ENCODE results near the gene VAT1L.

- TF ChIP-seq, protein P1, sequence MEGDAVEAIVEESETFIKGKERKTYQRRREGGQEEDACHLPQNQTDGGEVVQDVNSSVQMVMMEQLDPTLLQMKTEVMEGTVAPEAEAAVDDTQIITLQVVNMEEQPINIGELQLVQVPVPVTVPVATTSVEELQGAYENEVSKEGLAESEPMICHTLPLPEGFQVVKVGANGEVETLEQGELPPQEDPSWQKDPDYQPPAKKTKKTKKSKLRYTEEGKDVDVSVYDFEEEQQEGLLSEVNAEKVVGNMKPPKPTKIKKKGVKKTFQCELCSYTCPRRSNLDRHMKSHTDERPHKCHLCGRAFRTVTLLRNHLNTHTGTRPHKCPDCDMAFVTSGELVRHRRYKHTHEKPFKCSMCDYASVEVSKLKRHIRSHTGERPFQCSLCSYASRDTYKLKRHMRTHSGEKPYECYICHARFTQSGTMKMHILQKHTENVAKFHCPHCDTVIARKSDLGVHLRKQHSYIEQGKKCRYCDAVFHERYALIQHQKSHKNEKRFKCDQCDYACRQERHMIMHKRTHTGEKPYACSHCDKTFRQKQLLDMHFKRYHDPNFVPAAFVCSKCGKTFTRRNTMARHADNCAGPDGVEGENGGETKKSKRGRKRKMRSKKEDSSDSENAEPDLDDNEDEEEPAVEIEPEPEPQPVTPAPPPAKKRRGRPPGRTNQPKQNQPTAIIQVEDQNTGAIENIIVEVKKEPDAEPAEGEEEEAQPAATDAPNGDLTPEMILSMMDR (IDR thresholded peaks at IDR 0.05) = no peak
- TF ChIP-seq ZFX (IDR thresholded peaks at IDR 0.05; ENCODE audit: borderline replicate concordance) = no peak
These were observed 13.5 kb downstream of the VAT1L start for GRCh38 chr16:77801817-77802216.

All from 22Rv1 (cell line).